DND-41 (cell line): ENCODE measurements around the gene MRPS10.

ENCODE experiments used
- EZH2 ChIP-seq: IDR thresholded peaks from 3 replicates; pipeline ENCODE4 v1.6.1; 2012; ENCODE audit warnings: borderline replicate concordance, low read depth, mild to moderate bottlenecking, moderate library complexity, low read length, inconsistent platforms; ENCODE audit not compliant: severe bottlenecking
- TF ChIP-seq, protein P1 (sequence below): IDR thresholded peaks from 2 replicates; pipeline ENCODE4 v1.5.1; 2012; ENCODE audit warnings: borderline replicate concordance, low read length, moderate library complexity, mild to moderate bottlenecking; ENCODE audit not compliant: poor library complexity, severe bottlenecking; ENCODE audit errors: extremely low read depth

DNA sequence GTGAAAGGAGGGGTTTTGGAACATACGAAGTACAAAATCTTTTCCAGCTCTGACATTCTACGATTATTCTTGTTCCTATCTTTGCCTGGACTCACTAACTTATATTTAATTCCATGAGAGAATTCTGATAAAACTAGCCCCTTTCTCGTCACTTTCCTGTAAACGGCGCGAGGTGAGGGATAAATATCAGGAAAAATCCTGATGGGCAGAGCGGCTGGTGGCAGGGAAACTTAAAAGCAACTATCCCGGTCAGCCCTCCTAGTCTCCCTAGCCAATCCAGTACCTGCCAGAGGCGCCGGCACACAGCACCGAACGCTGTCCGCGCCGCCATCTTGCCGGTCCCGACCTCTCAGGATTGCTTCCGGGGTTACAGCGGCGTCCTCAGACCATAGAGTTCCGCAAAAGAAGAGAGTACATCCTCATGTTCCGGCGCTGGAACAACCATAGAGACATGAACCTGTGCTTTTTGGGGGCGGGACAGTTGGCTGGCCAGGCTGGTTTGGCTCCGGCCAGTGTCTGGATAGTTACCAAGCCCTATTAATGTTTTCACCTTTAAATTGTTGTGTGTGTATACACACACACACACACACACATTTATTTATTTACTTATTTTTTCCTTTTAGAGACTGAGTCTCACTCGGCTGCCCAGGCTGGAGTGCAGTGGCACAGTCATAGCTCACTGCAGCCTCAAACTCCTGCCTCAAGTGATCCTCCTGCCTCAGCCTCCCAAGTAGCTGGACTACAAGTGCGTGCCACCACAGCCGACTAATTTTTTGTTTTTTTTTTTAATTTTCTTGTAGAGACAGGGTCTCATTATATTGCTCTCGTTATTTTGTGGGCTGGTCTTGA, at the start of gene MRPS10:
- TF ChIP-seq, protein P1, sequence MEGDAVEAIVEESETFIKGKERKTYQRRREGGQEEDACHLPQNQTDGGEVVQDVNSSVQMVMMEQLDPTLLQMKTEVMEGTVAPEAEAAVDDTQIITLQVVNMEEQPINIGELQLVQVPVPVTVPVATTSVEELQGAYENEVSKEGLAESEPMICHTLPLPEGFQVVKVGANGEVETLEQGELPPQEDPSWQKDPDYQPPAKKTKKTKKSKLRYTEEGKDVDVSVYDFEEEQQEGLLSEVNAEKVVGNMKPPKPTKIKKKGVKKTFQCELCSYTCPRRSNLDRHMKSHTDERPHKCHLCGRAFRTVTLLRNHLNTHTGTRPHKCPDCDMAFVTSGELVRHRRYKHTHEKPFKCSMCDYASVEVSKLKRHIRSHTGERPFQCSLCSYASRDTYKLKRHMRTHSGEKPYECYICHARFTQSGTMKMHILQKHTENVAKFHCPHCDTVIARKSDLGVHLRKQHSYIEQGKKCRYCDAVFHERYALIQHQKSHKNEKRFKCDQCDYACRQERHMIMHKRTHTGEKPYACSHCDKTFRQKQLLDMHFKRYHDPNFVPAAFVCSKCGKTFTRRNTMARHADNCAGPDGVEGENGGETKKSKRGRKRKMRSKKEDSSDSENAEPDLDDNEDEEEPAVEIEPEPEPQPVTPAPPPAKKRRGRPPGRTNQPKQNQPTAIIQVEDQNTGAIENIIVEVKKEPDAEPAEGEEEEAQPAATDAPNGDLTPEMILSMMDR = no peak
- no peak for TF ChIP-seq EZH2
